Measurements from ENCODE around the gene CTNNBL1. TPM values are rescaled to one million over a fixed set of nuclear protein-coding genes. Genes with fewer than 3 reads are reported as not detected.

The CTNNBL1 gene
- total RNA-seq, 1 experiment from 2014 or later = 71.2 TPM

GRCh38 chr20:37845241-37845681 lies 151.4 kb downstream of the CTNNBL1 start:
- Histone ChIP-seq H3K36me3 (ENCODE audit: control insufficient read depth, insufficient read depth, low read length) (no peaks in the 10 kb centered on the region; the same call in 1 of the 2 replicates), H3K27me3 (ENCODE audit: control insufficient read depth, insufficient read depth, low read length) (no peaks in the 10 kb centered on the region), H3K9me3 (ENCODE audit: control insufficient read depth, insufficient read depth, low read depth, low read length) (no peaks in the 10 kb centered on the region), H3K4me1 (ENCODE audit: control insufficient read depth, insufficient read depth, low read length) (no peaks in the 10 kb centered on the region), H3K27ac (ENCODE audit: low read length) (no peak overlapping the region), H3K4me3 (ENCODE audit: low read depth in 2 of 2, low read length in 2 of 2) (no peak overlapping the region)
- ATAC-seq (no peak), DNase-seq (ENCODE audit: low read depth, low spot score) (no peak)
- ChIA-PET CTCF (no interaction called here), POLR2A (no interaction called here)
- TF ChIP-seq CTCF (IDR thresholded peaks at IDR 0.05) (no peak), POLR2AphosphoS5 (IDR thresholded peaks at IDR 0.05; ENCODE audit: low read depth, low read length) (no peak)
- no TSS peak for BruUV-seq (replicated peaks)
- intact Hi-C loops (cut with micrococcal nuclease; ENCODE audit: unreplicated experiment) = no loop called here
- in situ Hi-C loops (cut with HindIII; ENCODE audit: low pct_unique_long_range_greater_than_20kb, low sequenced_read_pairs) = no loop called here

DNA sequence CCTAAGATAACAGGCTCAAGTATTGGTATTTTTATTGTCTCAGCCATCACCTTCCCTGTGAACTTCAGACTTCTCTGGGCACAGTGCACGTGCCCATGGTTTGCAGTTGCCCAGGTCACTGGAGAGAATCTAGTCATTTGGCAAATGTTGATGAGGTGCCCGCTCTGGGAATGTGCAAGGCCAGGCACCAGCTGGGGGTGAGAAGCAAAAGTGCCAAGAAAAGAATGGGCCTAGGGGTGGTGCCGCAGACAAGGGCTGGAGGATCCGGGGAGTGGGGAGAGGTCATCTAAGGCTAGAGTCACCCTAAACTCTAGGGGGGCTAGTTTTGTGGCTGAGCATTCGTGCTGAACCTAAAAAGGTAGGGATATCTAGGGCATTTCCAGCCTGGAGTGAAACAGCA lies 152.0 kb downstream of the CTNNBL1 start:
- no peak for DNase-seq (ENCODE audit: low read depth, low spot score)
- ChIA-PET CTCF (no interaction called here), POLR2A (no interaction called here)
- BruUV-seq (replicated peaks) = no TSS peak
- Histone ChIP-seq H3K4me1 (ENCODE audit: control insufficient read depth, insufficient read depth, low read length) (no peaks in the 10 kb centered on the region), H3K9me3 (ENCODE audit: control insufficient read depth, insufficient read depth, low read depth, low read length) (no peaks in the 10 kb centered on the region), H3K36me3 (ENCODE audit: control insufficient read depth, insufficient read depth, low read length) (no peaks in the 10 kb centered on the region; the same call in 1 of the 2 replicates), H3K27me3 (ENCODE audit: control insufficient read depth, insufficient read depth, low read length) (no peaks in the 10 kb centered on the region), H3K4me3 (ENCODE audit: low read depth in 2 of 2, low read length in 2 of 2) (no peak overlapping the region), H3K27ac (ENCODE audit: low read length) (no peak overlapping the region)
- TF ChIP-seq POLR2AphosphoS5 (IDR thresholded peaks at IDR 0.05; ENCODE audit: low read depth, low read length) (no peak), TCF7L2 (IDR thresholded peaks at IDR 0.05; ENCODE audit: low read depth, low read length) (no peak), SIN3A (IDR thresholded peaks at IDR 0.05; ENCODE audit: borderline replicate concordance, insufficient read depth, low read depth, low read length) (no peak), CTCF (IDR thresholded peaks at IDR 0.05) (no peak)
- TF ChIP-seq, protein P1, sequence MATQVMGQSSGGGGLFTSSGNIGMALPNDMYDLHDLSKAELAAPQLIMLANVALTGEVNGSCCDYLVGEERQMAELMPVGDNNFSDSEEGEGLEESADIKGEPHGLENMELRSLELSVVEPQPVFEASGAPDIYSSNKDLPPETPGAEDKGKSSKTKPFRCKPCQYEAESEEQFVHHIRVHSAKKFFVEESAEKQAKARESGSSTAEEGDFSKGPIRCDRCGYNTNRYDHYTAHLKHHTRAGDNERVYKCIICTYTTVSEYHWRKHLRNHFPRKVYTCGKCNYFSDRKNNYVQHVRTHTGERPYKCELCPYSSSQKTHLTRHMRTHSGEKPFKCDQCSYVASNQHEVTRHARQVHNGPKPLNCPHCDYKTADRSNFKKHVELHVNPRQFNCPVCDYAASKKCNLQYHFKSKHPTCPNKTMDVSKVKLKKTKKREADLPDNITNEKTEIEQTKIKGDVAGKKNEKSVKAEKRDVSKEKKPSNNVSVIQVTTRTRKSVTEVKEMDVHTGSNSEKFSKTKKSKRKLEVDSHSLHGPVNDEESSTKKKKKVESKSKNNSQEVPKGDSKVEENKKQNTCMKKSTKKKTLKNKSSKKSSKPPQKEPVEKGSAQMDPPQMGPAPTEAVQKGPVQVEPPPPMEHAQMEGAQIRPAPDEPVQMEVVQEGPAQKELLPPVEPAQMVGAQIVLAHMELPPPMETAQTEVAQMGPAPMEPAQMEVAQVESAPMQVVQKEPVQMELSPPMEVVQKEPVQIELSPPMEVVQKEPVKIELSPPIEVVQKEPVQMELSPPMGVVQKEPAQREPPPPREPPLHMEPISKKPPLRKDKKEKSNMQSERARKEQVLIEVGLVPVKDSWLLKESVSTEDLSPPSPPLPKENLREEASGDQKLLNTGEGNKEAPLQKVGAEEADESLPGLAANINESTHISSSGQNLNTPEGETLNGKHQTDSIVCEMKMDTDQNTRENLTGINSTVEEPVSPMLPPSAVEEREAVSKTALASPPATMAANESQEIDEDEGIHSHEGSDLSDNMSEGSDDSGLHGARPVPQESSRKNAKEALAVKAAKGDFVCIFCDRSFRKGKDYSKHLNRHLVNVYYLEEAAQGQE (IDR thresholded peaks at IDR 0.05; ENCODE audit: insufficient read depth in 1 of 2, low read depth in 2 of 2, low read length in 1 of 2) = no peak
- no peak for ATAC-seq
- in situ Hi-C loops (cut with HindIII; ENCODE audit: low pct_unique_long_range_greater_than_20kb, low sequenced_read_pairs) = no loop called here
- intact Hi-C loops (cut with micrococcal nuclease; ENCODE audit: unreplicated experiment) = no loop called here

All from Panc1 (cell line).